ENCODE results near the gene COA1. TPM values are rescaled to one million over a fixed set of nuclear protein-coding genes. Genes with fewer than 3 reads are reported as not detected.
"Not testable (repeated sequence)": the region's sequence is repeated elsewhere in the genome, so short reads cannot be mapped to it uniquely, and the experiment has no call there.

COA1 gene
- total RNA-seq, 1 donor: 69.3 TPM

DNA sequence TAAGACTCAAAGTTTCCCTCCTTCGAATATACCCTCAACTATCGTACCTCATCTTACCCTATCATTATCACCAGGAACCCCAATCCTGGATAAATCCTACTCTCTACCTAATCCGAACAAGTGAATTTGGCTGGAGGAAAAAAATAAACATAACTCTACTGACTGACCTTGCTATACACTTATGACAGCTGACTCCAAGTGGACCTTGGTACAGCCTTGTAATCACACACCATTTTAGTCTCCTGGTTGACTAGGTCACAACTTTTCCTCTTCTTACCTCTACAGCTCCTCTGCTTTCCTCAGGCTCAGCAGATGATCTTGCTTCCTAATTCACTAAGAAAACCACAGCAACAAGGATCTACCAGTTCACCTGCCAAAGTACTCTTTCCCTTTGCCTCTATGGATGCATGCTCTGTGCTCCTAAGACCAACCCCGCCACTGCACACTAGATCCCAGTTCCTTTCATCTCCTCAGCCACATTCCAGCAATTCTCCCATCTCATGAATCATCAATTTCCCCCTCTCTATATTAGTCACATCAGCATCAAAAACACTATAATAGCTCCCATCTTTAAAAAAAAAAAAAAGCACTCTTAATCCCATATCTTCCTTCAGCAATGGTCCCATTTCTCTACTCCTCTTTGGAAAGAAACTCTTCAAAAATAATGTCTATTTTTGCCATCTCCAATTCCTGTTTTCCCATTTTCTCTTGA, 35.5 kb downstream of the COA1 start:
- Histone ChIP-seq H3K4me1 (ENCODE audit: insufficient read depth, low read length) (peaks cover 13% of the 10 kb centered on the region), H3K4me3 (ENCODE audit: low read length) (no peak overlapping the region), H3K9me3 (ENCODE audit: low read depth, low read length) (no peaks in the 10 kb centered on the region), H3K27me3 (ENCODE audit: insufficient read depth, low read length) (no peaks in the 10 kb centered on the region)

DNA sequence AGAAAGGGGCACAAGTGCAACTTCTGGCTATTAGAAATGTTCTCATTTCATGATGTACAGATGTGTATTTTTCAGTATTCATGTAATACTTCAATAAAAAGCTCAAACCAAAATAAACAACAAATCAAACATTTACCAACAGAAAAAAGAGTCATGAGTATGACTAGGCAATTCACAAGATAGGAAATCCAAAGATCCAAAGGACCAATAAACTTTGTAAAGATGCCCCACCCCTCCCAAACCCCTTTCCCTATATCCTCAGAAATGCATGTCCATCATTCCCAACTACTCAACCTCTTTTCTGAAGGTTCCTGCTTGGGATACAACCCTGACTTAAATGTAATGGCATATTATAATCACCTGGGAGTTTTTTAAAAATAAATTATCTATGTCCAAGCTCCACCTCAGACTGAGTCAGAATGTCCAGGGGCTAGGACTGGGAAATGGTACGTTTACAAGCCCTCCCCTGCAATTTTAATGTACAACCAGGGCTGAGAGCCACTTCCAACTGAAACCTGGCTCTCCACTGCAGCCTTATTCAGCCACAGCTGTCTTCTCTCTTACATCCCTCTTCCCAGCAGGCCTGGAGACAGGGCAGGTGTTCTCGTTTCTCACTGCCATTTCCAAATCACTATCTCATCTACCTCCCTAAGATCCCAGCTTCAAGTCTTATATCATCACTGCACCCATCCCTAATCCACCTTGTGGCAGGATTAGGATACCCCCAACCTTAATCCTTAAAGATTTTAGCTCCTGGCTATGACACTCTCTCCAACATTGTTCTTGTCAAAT, 36.5 kb downstream of the COA1 start:
- no peaks in the 10 kb centered on the region for H3K9me3 ChIP-seq (ENCODE audit: low read depth, low read length)
- no peak overlapping the region for H3K4me3 ChIP-seq (ENCODE audit: low read length)
- peaks cover 13% of the 10 kb centered on the region for H3K4me1 ChIP-seq (ENCODE audit: insufficient read depth, low read length)
- no peaks in the 10 kb centered on the region for H3K27me3 ChIP-seq (ENCODE audit: insufficient read depth, low read length)

DNA sequence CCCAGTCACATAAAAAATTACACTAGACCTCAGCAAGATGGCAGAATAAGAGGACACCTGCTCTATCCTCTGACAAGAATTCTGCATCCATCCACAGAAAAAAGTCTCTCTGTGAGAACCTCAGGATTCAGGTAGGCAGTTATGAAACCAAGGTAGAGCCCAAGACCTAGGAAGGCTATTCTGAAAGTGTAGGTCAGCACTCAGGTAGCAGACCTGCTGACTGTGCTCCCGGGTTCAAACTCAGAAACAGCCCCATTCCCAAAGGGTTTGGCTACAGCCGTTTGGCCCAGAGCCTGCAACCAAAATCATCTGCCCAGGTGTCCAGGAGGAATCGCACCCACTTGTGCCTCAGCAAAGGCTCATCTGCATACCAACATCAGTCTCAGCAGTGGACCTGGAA, 37.7 kb downstream of the COA1 start:
- Histone ChIP-seq H3K4me1 (ENCODE audit: insufficient read depth, low read length) (peaks cover 13% of the 10 kb centered on the region), H3K9me3 (ENCODE audit: low read depth, low read length) (no peaks in the 10 kb centered on the region), H3K27me3 (ENCODE audit: insufficient read depth, low read length) (no peaks in the 10 kb centered on the region), H3K4me3 (ENCODE audit: low read length) (no peak overlapping the region)

DNA sequence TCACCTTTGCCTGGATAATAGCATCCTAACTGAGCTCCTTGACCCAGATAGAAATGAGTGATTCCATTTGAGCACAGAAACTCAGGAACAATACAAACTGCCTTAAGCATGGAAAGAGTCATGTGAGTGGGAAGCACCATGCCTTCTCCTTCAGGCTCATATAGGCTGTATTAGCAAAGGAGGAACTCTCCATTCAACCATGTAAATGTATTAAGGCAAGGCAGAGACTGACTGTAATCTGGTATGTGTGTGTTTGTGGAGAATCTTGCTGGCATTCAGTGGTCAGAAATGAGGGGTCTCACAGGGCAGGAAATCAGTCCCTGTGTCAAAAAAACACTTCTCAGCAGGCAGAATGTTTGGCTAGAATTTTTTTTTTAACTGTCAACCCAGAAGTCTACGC, 40.2 kb downstream of the COA1 start:
- peaks cover 17% of the 10 kb centered on the region for H3K4me1 ChIP-seq (ENCODE audit: insufficient read depth, low read length)
- no peaks in the 10 kb centered on the region for H3K9me3 ChIP-seq (ENCODE audit: low read depth, low read length)
- no peak overlapping the region for H3K4me3 ChIP-seq (ENCODE audit: low read length)
- no peaks in the 10 kb centered on the region for H3K27me3 ChIP-seq (ENCODE audit: insufficient read depth, low read length)

DNA sequence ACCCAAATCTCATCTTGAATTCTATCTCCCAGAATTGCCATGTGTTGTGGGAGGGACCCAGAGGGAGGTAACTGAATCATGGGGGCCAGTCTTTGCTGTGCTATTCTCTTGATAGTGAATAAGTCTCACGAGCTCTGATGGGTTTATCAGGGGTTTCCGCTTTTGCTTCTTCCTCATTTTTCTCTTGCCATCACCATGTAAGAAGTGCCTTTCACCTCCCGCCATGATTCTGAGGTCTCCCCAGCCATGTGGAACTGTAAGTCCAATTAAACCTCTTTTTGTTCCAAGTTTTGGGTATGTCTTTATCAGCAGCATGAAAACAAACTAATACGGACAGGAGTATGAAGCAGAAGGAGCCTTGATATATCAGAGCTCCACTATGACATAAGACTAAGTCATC, 41.5 kb downstream of the COA1 start:
- H3K4me1 ChIP-seq (ENCODE audit: insufficient read depth, low read length): peaks cover 15% of the 10 kb centered on the region
- not testable (repeated sequence) for H3K9me3 ChIP-seq (ENCODE audit: low read depth, low read length); H3K27me3 ChIP-seq (ENCODE audit: insufficient read depth, low read length); H3K4me3 ChIP-seq (ENCODE audit: low read length)

DNA sequence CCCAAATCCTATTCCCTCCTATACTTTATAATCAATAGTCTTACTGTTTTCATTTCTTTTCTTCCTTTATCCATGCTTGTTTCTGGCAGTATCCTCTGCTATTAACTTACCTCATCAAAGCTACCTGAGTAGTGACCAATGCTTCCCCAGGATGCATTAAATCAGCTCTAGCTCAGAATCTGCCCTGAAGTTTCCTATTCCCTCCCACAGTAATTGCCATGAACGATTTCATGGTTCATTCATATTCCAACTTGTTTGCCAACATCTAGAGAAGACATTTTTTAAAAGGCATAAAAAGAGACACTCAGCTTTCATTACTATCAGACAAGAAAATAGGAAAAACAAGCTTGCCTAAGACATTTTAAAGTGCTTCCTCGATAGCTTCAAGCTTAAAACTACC, 42.3 kb downstream of the COA1 start:
- H3K27me3 ChIP-seq (ENCODE audit: insufficient read depth, low read length): no peaks in the 10 kb centered on the region
- peaks cover 15% of the 10 kb centered on the region for H3K4me1 ChIP-seq (ENCODE audit: insufficient read depth, low read length)
- H3K4me3 ChIP-seq (ENCODE audit: low read length): no peak overlapping the region
- no peaks in the 10 kb centered on the region for H3K9me3 ChIP-seq (ENCODE audit: low read depth, low read length)

DNA sequence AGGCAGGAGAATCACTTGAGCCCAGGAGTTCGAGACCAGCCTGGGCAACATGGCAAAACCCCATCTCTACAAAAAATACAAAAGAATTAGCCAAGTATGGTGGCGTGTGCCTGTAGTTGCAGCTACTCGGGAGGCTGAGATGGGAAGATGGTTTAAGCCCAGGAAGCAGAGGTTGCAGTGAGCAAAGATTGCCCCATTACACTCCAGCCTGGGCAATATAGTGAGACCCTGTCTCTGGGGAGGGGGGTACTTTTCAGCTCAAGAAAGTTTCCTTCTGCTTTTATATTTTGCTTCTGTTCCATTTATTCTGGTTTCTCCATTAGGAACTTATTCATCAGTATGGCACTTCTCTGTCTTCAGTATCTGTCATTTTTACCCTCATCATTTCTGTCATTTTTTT, 48.6 kb downstream of the COA1 start:
- peaks cover 14% of the 10 kb centered on the region for H3K4me1 ChIP-seq (ENCODE audit: insufficient read depth, low read length)
- H3K9me3 ChIP-seq (ENCODE audit: low read depth, low read length): no peaks in the 10 kb centered on the region
- H3K27me3 ChIP-seq (ENCODE audit: insufficient read depth, low read length): no peaks in the 10 kb centered on the region
- no peak overlapping the region for H3K4me3 ChIP-seq (ENCODE audit: low read length)

DNA sequence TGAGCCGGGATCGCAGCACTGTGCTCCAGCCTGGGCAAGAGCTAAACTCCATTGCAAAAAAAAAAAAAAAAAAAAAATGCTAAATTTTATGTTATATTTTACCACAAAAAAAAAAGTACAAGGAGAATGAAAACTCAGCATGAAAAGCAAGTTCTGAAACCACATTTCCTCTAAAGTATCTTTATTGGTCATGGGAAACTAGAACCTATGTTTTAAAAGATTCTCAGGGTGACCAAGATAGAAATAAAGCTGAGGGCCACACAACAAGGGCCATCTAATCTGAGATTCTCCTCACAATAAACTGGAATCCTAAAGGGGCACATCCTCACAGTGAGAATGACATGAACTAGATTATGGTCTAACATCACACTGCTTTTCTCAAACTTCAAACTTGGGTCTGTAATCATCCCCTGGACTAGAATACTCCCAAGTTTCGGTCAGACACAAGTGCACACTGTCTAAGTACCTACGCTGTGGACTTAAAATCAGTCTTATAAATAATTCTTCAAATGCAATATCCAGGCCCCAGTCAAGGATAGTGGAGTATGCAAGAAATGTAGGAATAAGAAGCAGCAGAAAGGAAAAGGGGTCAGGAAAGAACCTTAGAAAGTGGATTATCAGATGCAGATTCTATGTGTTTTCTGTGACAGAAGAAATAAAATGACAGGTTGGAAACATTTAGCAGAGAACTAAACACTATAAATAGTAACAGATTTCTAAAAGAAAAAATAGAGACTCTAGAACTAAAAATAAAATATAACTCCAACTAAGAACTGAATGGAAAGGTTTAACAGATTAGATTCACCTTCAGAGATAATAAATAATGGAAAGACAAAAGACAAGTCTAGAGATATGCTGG, 49.9 kb downstream of the COA1 start:
- no peaks in the 10 kb centered on the region for H3K27me3 ChIP-seq (ENCODE audit: insufficient read depth, low read length)
- H3K9me3 ChIP-seq (ENCODE audit: low read depth, low read length): no peaks in the 10 kb centered on the region
- H3K4me1 ChIP-seq (ENCODE audit: insufficient read depth, low read length): peaks cover 10% of the 10 kb centered on the region
- no peak overlapping the region for H3K4me3 ChIP-seq (ENCODE audit: low read length)

DNA sequence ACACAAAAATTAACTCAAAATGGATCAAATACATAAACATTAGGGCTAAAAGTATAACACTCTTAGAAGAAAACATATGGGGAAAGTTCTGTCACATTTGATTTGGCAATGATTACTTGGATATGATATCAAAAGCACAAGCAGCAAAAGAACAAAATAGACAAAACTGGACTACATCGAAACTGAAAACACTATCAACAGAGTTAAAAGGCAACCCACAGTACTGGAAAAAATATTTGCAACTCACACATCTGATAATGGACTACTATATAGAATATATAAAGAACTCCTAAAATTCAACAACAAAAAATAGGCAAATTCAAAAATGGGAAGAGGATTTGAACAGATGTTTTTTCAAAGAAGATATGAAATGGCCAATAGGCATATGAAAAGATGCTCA, 51.0 kb downstream of the COA1 start:
- H3K4me1 ChIP-seq (ENCODE audit: insufficient read depth, low read length): peaks cover 10% of the 10 kb centered on the region
- no peak overlapping the region for H3K4me3 ChIP-seq (ENCODE audit: low read length)
- H3K27me3 ChIP-seq (ENCODE audit: insufficient read depth, low read length): no peaks in the 10 kb centered on the region
- H3K9me3 ChIP-seq (ENCODE audit: low read depth, low read length): peaks cover 2% of the 10 kb centered on the region

DNA sequence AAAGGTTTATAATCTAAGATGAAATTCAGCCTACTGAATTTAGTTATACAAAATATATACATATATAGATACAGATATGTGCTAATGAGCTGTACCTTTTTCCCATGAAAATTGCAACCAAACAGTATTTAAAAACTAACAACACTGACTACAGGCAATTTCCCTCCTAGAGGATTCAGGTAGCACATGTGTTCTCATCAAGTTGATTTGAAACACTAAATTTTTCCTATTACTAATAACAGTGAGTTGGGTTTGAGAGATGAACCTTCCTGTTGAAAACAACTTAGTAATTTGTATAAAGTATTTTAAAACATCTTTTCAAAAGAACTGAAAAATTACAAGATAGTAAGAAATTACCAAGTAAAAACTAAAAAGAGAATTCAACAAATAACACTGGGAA, 51.5 kb downstream of the COA1 start:
- Histone ChIP-seq H3K4me1 (ENCODE audit: insufficient read depth, low read length) (peaks cover 10% of the 10 kb centered on the region), H3K9me3 (ENCODE audit: low read depth, low read length) (peaks cover 4% of the 10 kb centered on the region), H3K27me3 (ENCODE audit: insufficient read depth, low read length) (no peaks in the 10 kb centered on the region), H3K4me3 (ENCODE audit: low read length) (no peak overlapping the region)

DNA sequence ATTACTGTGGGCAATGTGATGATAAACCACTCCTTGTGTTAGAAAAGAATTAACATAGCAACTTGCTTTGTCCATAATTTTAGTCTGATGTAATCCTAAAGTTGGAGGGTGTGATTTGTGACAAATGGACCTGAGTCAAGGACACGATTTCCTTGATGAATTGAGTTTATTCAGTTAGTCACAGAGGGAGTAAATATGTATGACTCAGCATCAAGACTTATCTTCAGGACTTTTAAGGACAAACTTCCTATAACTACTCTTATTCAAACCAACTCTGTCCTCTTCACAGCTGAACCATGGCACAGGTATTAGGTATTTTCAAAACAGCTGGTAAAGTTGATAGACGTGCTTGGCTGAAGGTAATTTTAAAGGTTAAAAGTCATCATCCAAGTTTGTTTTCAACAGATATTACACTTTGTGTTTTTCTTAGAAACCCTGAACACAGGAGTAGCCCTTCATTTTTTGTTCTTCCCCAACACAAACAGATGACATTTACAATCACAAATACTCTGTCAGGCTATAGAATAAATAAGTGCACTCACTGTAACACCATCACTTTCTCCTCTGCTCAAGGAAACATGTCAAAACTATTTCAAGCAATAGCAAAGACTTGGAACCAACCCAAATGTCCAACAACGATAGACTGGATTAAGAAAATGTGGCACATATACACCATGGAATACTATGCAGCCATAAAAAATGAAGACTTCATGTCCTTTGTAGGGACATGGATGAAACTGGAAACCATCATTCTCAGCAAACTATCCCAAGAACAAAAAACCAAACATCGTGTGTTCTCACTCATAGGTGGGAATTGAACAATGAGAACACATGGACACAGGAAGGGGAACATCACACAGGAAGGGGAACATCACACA, 54.5 kb downstream of the COA1 start:
- peaks cover 15% of the 10 kb centered on the region for H3K4me1 ChIP-seq (ENCODE audit: insufficient read depth, low read length)

DNA sequence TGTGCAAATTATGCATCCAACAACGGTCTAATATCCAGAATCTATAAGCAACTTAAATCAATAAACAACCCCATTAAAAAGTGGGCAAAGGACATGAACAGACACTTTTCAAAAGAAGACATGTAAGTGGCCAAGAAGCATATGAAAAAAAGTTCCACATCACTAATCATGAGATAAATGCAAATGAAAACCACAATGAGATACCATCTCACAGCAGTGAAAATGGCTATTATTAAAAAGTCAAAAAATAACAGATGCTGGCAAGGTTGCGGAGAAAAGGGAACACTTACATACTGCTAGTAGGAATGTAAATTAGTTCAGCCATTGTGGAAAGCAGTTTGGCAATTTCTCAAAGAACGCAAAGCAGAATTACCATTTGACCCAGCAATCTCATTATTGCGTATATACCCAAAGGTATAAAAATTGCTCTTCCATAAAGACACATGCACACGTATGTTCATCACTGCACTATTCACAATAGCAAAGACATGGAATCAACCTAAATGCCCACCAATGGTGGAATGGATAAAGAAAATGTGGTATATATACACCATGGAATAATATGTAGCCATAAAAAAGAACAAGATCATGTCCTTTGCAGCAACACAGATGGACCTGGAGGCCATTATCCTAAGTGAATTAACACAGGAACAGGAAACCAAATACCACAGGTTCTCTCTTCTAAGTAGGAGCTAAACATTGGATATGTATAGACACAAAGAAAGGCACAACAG, 55.9 kb downstream of the COA1 start:
- not testable (repeated sequence) for H3K27me3 ChIP-seq (ENCODE audit: insufficient read depth, low read length); H3K4me3 ChIP-seq (ENCODE audit: low read length)
- peaks cover 12% of the 10 kb centered on the region for H3K4me1 ChIP-seq (ENCODE audit: insufficient read depth, low read length)
- H3K9me3 ChIP-seq (ENCODE audit: low read depth, low read length): peaks cover 12% of the 10 kb centered on the region

More for the DNA sequence above, 54.5 kb downstream of the COA1 start:
- no peak overlapping the region for H3K4me3 ChIP-seq (ENCODE audit: low read length)
- H3K9me3 ChIP-seq (ENCODE audit: low read depth, low read length): peaks cover 12% of the 10 kb centered on the region
- no peaks in the 10 kb centered on the region for H3K27me3 ChIP-seq (ENCODE audit: insufficient read depth, low read length)

DNA sequence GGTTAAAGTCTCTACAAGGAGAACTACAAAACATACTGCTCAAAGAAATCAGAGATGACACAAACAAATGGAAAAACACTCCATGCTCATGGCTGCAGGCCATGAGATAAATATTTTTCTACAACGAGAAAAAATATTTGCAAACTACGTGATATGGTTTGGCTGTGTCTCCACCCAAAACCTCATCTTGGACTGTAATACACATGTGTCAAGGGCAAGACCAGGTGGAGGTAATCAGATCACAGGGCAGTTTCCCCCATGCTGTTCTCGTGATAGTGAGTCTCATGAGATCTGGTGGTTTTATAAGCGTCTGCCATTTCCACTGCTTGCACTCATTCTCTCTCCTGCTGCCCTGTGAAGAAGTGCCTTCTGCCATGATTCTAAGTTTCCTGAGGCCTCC, 57.8 kb downstream of the COA1 start:
- peaks cover 23% of the 10 kb centered on the region for H3K9me3 ChIP-seq (ENCODE audit: low read depth, low read length)
- no peak overlapping the region for H3K4me3 ChIP-seq (ENCODE audit: low read length)
- H3K27me3 ChIP-seq (ENCODE audit: insufficient read depth, low read length): no peaks in the 10 kb centered on the region
- H3K4me1 ChIP-seq (ENCODE audit: insufficient read depth, low read length): peaks cover 12% of the 10 kb centered on the region

Measured in mononuclear cell (primary cell).